Head of caudate nucleus (tissue), 42 donors: ENCODE data around the gene IL21.

Experiments
- DNase-seq, 42 donors: peaks; one replicate each; pipeline versions ENCODE4 v3.0.0 to v3.0.0-alpha.2; 2020 to 2021; ENCODE audit warnings: mixed read lengths in 7 of 42
- intact Hi-C: fragments of 100-400 bp; cut with DNase I; formaldehyde crosslinking; loops from one replicate; pipeline ENCODE4 v1.15.0; 2022

IL21 gene

GRCh38 chr4:122639181-122639580, 18.3 kb upstream of the IL21 start:
- intact Hi-C loops: no loop called here
- no peak for DNase-seq

DNA sequence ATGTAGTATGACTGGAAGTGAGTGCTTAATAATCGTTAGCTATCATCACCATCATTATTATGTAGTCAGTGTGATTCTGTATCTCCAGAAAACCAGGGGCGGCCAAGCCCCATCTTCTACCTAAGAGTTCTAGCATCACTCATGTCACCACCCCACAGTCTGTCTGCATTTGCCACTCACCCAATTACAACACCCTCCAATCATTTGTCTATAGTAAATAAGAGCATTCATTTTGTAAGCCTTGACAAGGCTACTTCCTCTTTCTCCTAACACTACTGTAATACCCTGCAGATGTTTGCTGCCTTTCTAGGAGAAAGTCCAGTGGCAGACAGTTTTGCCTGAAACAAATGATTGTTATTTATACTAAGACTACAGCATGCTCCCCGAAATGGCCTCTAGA, 15.8 kb upstream of the IL21 start:
- no peak for DNase-seq
- intact Hi-C loops: no loop called here

DNA sequence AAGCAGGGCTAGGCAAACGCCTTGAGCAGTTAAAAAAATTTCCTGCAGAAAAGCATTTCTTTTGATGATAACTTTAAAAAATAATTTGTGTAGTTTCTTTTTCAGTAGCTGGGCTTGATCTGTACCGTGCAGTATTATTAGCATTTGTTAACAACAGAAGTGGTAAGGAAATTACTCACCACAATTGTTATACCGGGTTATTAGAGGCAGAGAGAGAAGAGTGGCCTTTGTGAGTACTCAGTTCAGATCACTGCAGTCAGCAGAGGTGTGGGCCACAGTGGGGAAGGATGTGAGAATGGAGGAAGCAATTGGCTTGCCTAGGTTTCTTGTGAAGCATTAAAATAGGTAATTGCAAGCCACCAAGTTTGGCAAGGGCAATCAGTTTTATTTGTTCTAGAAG, 14.3 kb upstream of the IL21 start:
- DNase-seq: no peak
- intact Hi-C loops: no loop called here

- no peak for DNase-seq
- intact Hi-C loops: no loop called here
These were observed 12.3 kb upstream of the IL21 start for GRCh38 chr4:122633211-122633610.

DNA sequence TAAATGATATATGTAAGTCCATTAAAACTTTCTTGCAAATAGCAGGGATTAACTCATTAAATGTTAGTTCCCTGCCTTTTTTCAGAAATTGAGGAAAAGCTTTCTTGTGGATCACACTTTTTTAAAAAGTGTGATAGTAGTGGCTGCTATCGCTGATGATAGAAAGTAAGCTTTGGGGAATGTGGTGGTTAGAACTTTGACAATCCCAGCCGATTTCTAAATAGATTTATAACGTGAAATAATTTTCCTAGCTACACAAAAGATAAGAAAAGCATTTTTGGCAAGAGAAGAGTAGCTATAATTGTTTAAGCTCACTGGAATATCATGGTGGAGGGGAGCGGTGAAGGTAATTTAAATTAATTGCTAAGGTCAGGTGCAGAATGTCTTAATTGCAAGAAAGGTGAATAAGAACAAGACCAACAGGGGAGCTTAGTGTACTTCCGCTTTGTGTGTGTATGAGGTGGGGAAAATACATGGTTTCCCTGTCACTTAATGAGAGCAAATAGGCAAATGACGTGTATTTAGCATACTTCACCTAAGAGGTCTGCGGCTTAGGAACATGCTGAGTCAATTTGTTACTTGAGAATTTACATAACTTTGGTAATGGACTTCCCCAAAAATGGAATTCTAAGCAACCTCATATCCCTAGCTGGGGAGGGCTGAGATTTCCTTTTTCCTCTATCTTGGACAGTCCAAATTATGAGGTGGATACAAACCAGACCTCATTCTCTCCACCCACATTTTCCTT, 11.7 kb upstream of the IL21 start:
- intact Hi-C loops: no loop called here
- no peak for DNase-seq

GRCh38 chr4:122625156-122625555, 4.3 kb upstream of the IL21 start:
- intact Hi-C loops: no loop called here
- DNase-seq: no peak

DNA sequence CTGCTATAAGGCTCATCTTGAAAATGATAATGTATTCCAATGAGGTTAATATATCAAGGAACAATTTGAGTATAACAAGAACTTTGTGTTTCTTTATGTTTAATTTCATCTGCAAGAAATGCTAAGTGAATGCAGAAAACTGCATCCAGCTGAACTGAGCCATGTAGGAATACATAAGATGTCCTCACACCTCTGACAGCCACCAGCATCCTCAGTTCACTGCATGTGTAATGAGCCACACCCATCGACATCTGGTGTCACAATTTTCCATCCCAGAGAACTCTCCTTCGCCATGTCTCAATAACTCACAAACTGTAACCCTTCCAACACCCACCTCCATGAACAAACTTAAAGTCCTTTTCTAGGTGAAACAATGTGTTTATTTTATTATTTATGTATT, 3.3 kb upstream of the IL21 start:
- DNase-seq: no peak
- intact Hi-C loops: no loop called here

GRCh38 chr4:122623637-122624166, 2.8 kb upstream of the IL21 start:
- intact Hi-C loops: no loop called here
- DNase-seq: no peak

- DNase-seq: no peak
- intact Hi-C loops: no loop called here
These were observed 1.5 kb upstream of the IL21 start for GRCh38 chr4:122622400-122622799.

DNA sequence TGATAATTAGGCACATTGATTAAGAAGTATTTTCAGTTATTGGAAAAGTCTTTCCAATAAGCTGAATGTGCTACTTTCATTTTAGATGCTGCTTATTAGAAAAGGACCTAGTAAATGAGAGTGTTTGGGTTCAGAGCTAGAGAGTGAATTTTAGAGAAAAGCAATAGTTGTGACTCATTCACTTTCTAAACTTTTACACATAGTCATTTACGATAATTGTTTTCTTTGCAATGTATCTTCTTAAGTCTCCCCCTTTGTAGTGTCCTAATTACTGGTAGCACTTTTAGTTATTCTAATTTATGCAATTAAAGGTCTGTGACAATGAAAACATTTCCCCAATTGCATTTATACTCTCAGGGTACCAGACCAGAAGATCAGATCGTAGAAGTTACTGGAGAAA, 1.3 kb downstream of the IL21 start:
- intact Hi-C loops: no loop called here

GRCh38 chr4:122617597-122618593, 3.0 kb downstream of the IL21 start:
- DNase-seq: no peak

More for the DNA sequence above, 1.3 kb downstream of the IL21 start:
- DNase-seq: no peak

DNA sequence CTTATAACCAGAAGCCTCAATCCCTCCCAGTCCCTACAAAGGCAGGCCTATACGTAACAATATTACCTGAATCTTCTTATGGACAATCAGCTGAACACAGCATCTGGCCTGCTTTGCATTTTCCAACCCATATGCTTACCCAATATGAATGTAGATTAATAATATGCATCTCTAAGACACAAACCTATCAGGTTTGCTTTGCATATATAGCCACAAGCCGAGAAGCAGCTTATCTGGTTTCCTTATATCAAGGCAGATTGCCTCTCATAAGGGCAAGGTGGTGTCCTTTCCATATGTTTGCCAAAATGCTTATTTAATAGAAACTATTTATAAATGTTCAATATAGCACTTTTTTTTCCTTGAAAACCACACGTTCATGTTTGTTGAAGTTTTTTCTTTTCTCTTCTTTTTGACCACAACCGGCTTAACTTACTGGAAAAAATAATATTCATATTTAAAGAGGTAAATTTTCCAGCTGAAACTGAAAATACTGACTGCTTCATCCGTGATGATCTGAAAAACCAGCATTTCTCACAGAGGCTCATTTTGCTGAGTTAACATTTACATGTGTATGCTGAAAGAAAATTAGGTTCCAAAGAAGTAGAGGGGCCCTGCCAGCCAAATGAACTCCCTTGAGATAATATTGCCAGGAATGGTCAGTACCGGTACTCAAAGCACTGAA, 3.8 kb downstream of the IL21 start:
- no peak for DNase-seq
- intact Hi-C loops: no loop called here

More at GRCh38 chr4:122617597-122618593, 3.0 kb downstream of the IL21 start:
- intact Hi-C loops: no loop called here

GRCh38 chr4:122614621-122615020, 6.2 kb downstream of the IL21 start:
- no peak for DNase-seq
- intact Hi-C loops: no loop called here

DNA sequence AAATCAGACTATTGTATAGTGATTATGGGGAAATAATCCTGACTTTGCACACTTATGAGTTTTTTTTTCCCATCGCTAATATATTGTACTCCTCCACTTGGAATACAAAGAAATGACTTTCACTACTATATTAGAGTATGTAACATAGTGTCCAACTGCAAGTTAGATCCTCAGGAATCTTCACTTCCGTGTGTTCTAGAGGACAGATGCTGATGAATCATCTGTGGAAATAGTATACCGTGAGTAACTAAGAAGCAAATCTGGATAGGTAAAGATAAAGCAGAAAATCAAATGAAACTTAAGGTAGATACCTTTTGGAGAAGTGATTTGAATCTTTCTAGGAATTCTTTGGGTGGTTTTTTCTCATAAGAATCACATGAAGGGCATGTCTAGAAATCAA, 8.3 kb downstream of the IL21 start:
- intact Hi-C loops: no loop called here
- no peak for DNase-seq

- intact Hi-C loops: no loop called here
- DNase-seq: no peak
These were observed 14.4 kb downstream of the IL21 start for GRCh38 chr4:122606364-122607043.

GRCh38 chr4:122604146-122604545, 16.7 kb downstream of the IL21 start:
- no peak for DNase-seq
- intact Hi-C loops: no loop called here

DNA sequence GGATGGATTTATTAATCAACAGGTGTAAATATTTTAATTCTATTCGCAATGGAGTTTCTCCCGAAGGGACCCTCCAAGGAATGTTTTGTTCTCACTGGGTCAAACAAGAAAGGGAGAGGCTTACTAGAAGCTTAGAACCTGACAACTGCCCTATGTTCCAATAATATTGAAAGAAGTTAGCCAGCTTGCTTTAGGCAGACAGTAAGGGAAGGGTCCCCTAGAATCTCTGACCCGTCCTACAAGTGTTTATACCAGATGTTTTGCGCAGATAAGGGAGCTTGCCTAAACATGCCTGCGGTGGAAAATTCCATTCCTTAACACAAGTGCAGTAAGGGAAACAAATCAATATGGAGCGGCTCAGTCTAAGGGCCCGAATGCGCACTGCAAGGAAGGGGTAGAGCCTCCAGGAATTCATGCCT, 17.7 kb downstream of the IL21 start:
- DNase-seq: no peak
- intact Hi-C loops: no loop called here

GRCh38 chr4:122602277-122603142, 18.4 kb downstream of the IL21 start:
- intact Hi-C loops: no loop called here
- DNase-seq: peak in 1 of 42 donors; percentile 39
